Spleen (tissue), 7 donors: Measurements from ENCODE around the gene ARSB.

Experiments used
- CTCF ChIP-seq, 11 experiments: fragments of 200-600 bp in 7 of 11; fragments of 450-650 bp in 4 of 11; sonication (generic) in 4 of 11; IDR thresholded peaks in 8 of 11; conservative IDR thresholded peaks in 3 of 11; 1 replicate in 7 of 11; 2 replicates in 4 of 11; pipeline versions ENCODE4 v1.4.0 to v1.8.0; 2016 to 2021; ENCODE audit warnings: antibody characterized with exemption in 11 of 11, inconsistent platforms in 4 of 11, mild to moderate bottlenecking in 1 of 11
- POLR2AphosphoS5 ChIP-seq, 3 donors: sonication (generic); formaldehyde crosslinking; IDR thresholded peaks; one replicate each; pipeline ENCODE4 v1.5.1; 2017; ENCODE audit warnings: antibody characterized with exemption in 3 of 3
- donor health status: DM: no; HTN: no; CAD: no; lungs with moderate emphysema.
- donor health status: DM: no; HTN: no; CAD: no.
- donor health status: DM: no; HTN: no; CAD: no.

DNA sequence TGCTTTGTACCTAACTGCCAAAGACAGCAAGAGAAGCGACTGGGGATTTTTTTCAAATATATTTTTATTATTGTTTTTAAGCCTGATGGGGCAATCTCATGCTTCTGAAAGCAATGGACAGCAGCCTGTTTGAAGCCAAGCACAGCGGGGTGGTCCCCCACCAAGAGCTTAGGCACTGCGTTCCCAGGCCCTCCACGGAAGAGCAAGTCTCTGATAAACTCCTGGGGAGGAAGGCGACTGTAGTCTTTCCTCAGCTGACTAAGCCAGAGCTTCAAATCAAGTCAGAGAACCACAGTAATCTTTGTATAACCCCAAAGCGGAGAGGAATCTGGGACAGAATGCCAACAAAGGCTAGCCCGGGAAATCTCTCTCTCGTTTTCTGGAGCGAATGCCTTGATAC lies 54.4 kb downstream of the ARSB start:
- TF ChIP-seq CTCF (IDR thresholded peaks at IDR 0.05 in 8 of 11, conservative IDR thresholded peaks at IDR 0.05 in 3 of 11), result no peak
- no peak for TF ChIP-seq POLR2AphosphoS5 (IDR thresholded peaks at IDR 0.05)
